ENCODE measurements around the gene PEAK1. TPM values are rescaled to one million over a fixed set of nuclear protein-coding genes. Genes with fewer than 3 reads are reported as not detected.

Gene PEAK1
- total RNA-seq, 4 donors from 2014 or later: 51.1 to 82.2 (median 58.1) TPM

DNA sequence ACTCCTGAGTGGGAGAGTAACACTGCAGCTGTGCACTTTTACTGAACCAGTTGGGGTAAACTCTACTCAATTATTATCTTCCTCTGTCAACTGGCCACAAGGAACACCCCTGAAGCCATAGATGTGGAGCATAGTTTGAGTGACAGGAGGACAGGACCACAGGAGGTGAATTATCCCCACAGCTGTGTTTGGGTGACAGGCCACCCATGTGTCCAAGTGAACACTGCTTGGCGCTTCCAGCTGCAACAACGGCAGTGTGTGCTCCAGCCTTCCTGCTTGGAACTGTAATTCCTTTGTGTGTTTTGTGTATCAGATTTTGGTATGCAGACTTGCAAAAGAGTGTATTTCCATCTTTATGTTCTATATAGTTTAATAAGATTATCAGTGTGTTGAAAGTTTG lies 328.8 kb downstream of the PEAK1 start:
- intact Hi-C loops (cut with DNase I; ENCODE audit: low total_unique reads): no loop called here
- H3K27me3 ChIP-seq: no peaks in the 10 kb centered on the region
- TF ChIP-seq CTCF (IDR thresholded peaks at IDR 0.05) (no peak), EP300 (IDR thresholded peaks at IDR 0.05; ENCODE audit: low read depth) (no peak), POLR2AphosphoS5 (IDR thresholded peaks at IDR 0.05) (no peak), POLR2A (IDR thresholded peaks at IDR 0.05) (no peak)
- WGBS, 2 donors (ENCODE audit: low coverage in 1 of 2): 88% methylated on average over 2 of the region's 2 CpGs; no CpG with 5 or more reads in 1 of the 2 donors
- no peak for DNase-seq
- in situ Hi-C loops (cut with MboI; ENCODE audit: low pct_ligation_motif_present in 1 of 4, low pct_unique_long_range_greater_than_20kb in 1 of 4, low sequenced_read_pairs in 3 of 4): no loop called here
- no peaks in the 10 kb centered on the region for H3K9me3 ChIP-seq
- no peak overlapping the region for H3K4me3 ChIP-seq
- H3K36me3 ChIP-seq: no peaks in the 10 kb centered on the region
- H3K27ac ChIP-seq: no peak overlapping the region
- no peaks in the 10 kb centered on the region for H3K4me1 ChIP-seq

- TF ChIP-seq POLR2A (IDR thresholded peaks at IDR 0.05) (no peak), EP300 (IDR thresholded peaks at IDR 0.05; ENCODE audit: low read depth) (no peak), POLR2AphosphoS5 (IDR thresholded peaks at IDR 0.05) (no peak), CTCF (IDR thresholded peaks at IDR 0.05) (no peak)
- intact Hi-C loops (cut with DNase I; ENCODE audit: low total_unique reads): no loop called here
- H3K4me1 ChIP-seq: peaks cover 0 to 9% (median 2%) of the 10 kb centered on the region in 4 donors
- WGBS, 2 donors (ENCODE audit: low coverage in 1 of 2): 88 to 100% methylated on average over 1 to 2 of the region's 2 CpGs
- no peak for DNase-seq
- H3K9me3 ChIP-seq: no peaks in the 10 kb centered on the region
- in situ Hi-C loops (cut with MboI; ENCODE audit: low pct_ligation_motif_present in 1 of 4, low pct_unique_long_range_greater_than_20kb in 1 of 4, low sequenced_read_pairs in 3 of 4): no loop called here
- H3K36me3 ChIP-seq: no peaks in the 10 kb centered on the region
- H3K27ac ChIP-seq: no peak overlapping the region
- no peaks in the 10 kb centered on the region for H3K27me3 ChIP-seq
- H3K4me3 ChIP-seq: no peak overlapping the region
Observed at GRCh38 chr15:77087213-77087612, 332.7 kb downstream of the PEAK1 start.

DNA sequence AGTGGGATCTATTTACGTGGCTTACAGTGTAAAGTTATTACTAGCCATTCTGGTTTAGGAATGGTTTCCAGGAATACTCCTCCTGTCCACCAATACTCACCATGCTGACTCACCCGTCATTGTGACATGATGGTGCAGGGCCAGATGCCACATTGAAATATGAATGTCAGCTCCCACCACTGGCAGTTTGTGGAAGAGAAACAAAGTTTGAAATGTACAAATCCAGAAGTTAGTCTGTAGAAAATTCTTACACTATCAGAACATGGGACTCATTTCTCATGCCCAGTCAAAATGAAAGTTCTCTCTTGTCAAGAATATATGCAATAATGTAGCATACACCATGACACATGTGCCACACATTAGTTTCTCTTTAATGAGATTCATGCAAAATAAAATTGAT lies 334.6 kb downstream of the PEAK1 start:
- H3K4me3 ChIP-seq: no peak overlapping the region
- peaks cover 0 to 9% (median 2%) of the 10 kb centered on the region in 4 donors for H3K4me1 ChIP-seq
- DNase-seq: no peak
- H3K27ac ChIP-seq: no peak overlapping the region
- in situ Hi-C loops (cut with MboI; ENCODE audit: low pct_ligation_motif_present in 1 of 4, low pct_unique_long_range_greater_than_20kb in 1 of 4, low sequenced_read_pairs in 3 of 4) (no loop called here), intact Hi-C loops (cut with DNase I; ENCODE audit: low total_unique reads) (no loop called here)
- TF ChIP-seq EP300 (IDR thresholded peaks at IDR 0.05; ENCODE audit: low read depth) (no peak), POLR2AphosphoS5 (IDR thresholded peaks at IDR 0.05) (no peak), POLR2A (IDR thresholded peaks at IDR 0.05) (no peak), CTCF (IDR thresholded peaks at IDR 0.05) (no peak)
- H3K36me3 ChIP-seq: no peaks in the 10 kb centered on the region
- H3K9me3 ChIP-seq: no peaks in the 10 kb centered on the region
- WGBS, 2 donors (ENCODE audit: low coverage in 1 of 2): 40 to 59% methylated on average over 2 of the region's 2 CpGs
- no peaks in the 10 kb centered on the region for H3K27me3 ChIP-seq

GRCh38 chr15:77084436-77084835 lies 335.5 kb downstream of the PEAK1 start:
- 88% methylated on average over 8 of the region's 8 CpGs; no CpG with 5 or more reads in 1 of the 2 donors for WGBS, 2 donors (ENCODE audit: low coverage in 1 of 2)
- in situ Hi-C loops (cut with MboI; ENCODE audit: low pct_ligation_motif_present in 1 of 4, low pct_unique_long_range_greater_than_20kb in 1 of 4, low sequenced_read_pairs in 3 of 4): no loop called here
- intact Hi-C loops (cut with DNase I; ENCODE audit: low total_unique reads): no loop called here

More at GRCh38 chr15:77084436-77084835, 335.5 kb downstream of the PEAK1 start:
- Histone ChIP-seq H3K4me3 (no peak overlapping the region), H3K9me3 (no peaks in the 10 kb centered on the region), H3K27me3 (no peaks in the 10 kb centered on the region), H3K4me1 (peaks cover 0 to 9% (median 2%) of the 10 kb centered on the region in 4 donors), H3K27ac (no peak overlapping the region), H3K36me3 (no peaks in the 10 kb centered on the region)
- no peak for TF ChIP-seq POLR2AphosphoS5 (IDR thresholded peaks at IDR 0.05)
- no peak for TF ChIP-seq CTCF (IDR thresholded peaks at IDR 0.05)
- no peak for TF ChIP-seq EP300 (IDR thresholded peaks at IDR 0.05; ENCODE audit: low read depth)
- no peak for TF ChIP-seq POLR2A (IDR thresholded peaks at IDR 0.05)
- DNase-seq: no peak
